RCC 7860 (cell line): ENCODE data around the gene UTP15.
A peak's percentile ranks its signal among the peaks of the same experiment; 100 is the strongest.

Source experiments
- DNase-seq: peaks from one replicate; pipeline ENCODE4 v3.0.0-alpha.2; 2015; ENCODE audit warnings: low spot score
- FAIRE-seq: peaks from 2 replicates; lab custom pipeline; 2012; peaks lifted over from hg19 to GRCh38; lab: Jason Lieb, UNC

Gene UTP15

DNA sequence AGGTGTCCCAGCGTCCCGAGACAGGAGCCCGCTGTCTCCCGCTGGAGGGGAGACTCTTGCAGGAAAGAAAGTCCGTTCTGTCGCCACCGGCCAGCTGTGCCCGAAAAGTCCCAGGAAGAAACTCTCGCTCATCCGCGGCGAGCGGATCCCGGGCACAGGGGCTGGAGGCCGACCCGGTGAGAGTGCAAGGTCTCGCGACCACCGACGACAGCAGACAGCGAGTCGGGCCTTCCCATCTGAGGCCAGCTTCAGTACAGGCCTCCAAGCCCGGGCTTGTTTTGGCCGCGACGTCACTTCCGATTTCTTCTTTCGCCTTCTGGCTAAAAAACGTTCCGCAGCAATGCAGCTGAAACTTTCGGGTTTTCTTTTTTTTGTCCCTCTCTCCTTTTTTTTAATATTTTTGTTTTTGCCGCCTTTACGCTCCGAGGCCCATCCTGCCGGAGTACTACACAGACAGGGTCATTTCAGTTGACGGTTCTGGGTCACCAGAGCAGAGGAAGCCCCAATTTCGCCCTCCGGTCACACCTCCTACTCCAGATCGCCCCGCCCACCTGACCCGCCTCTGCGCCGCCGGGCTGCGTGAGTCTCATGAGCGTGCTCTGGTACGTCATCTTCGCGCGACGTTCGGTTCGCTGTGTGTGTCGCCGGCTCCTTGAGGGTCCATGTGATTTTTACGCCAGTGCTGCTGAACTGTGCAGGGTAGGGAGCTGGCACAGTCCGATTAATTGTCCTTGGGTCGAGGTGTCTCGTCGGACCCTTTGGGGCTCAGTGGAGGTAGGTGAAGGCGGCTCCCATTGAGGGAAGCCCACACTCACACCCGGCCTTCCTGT is at the start of gene UTP15, which contains the start of gene ANKRA2:
Gene UTP15, plus strand, starts transcription at position 605 of the 830 bp plus-strand sequence. CDS start 1,602 bp downstream, outside the sequence.
Gene ANKRA2, minus strand, starts transcription at position 501 of the 830 bp plus-strand sequence. CDS start 2,758 bp downstream, outside the sequence.
- DNase-seq = peak; percentile 79
- peak; percentile 28 for FAIRE-seq

- FAIRE-seq (no peak), DNase-seq (peak; percentile 55)
These were observed 45.8 kb upstream of the UTP15 start for GRCh38 chr5:73519531-73520283.

- DNase-seq (no peak), FAIRE-seq (no peak)
These were observed 42.6 kb upstream of the UTP15 start for GRCh38 chr5:73522989-73523388.

DNA sequence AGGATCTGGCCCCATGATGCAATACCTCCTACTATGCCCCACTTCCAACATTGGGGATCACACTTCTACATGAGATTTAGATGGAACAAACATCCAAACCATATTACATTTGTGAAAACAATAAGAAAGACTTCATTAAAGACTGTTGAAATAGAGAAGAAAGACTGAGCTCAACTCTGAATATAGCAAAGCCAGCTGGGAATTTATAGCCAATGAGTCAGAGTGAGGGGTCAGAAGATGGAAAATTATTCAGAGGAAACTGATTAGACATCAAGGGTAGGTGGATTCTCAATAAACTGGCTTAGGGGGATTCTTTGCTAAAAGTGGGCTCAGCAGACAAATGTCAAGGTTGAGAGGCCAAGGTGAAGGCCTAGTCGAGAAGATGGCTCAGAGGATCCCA is 41.7 kb upstream of the UTP15 start:
- no peak for DNase-seq
- no peak for FAIRE-seq

DNA sequence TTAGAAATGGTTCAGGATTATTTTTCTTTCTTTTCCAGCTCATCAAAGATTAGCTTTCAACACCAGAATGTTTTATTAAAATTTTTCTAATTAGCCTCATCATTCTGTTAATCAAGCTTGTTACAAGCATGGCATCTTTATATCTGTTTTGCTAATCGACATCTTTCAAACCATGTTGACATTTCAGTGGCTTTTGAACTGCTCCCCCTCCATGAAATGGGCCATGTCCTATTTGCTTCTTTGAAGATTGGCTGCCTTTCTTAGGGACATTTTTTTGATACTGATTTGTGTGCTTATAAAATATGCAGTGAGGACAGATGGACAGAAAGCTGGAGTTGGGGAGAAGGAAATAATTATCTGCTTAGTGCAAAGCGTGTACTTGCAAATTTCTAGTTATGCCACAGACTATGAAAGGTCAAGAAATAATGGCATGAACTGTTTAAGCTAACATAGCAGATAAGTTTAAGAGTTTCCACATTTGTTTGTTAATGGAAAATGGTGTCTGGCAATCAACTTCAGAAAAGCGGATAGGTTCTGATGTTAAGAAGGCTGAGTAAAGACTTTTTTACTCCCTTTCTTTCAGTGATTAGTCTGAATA is 39.8 kb upstream of the UTP15 start:
- no peak for DNase-seq
- FAIRE-seq = no peak

GRCh38 chr5:73528248-73528647 is 37.3 kb upstream of the UTP15 start:
- no peak for FAIRE-seq
- DNase-seq = no peak

- DNase-seq = no peak
- FAIRE-seq = no peak
These were observed 36.5 kb upstream of the UTP15 start for GRCh38 chr5:73529081-73529480.

- FAIRE-seq = no peak
- no peak for DNase-seq
These were observed 34.2 kb upstream of the UTP15 start for GRCh38 chr5:73531356-73531755.

DNA sequence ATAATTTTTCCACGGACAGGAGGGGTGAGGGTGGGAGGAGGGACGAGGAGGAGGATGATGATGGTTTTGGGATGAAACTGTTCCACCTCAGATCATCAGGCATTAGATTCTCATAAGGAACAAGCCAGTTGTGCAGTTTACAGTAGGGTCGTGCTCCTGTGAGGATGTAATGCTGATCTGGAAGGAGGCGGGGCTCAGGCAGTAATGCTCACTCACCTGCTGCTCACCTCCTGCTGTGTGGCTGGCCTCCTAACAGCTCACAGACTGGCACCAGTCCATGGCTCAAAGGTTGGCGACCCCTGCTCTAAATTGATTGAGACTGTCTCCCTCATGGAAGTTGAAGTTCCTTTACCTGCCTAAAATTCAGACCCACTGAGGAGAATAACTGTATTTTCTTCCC is 33.3 kb upstream of the UTP15 start:
- DNase-seq = no peak
- FAIRE-seq = no peak

GRCh38 chr5:73534011-73534644 is 31.4 kb upstream of the UTP15 start:
- DNase-seq = no peak
- FAIRE-seq = no peak

DNA sequence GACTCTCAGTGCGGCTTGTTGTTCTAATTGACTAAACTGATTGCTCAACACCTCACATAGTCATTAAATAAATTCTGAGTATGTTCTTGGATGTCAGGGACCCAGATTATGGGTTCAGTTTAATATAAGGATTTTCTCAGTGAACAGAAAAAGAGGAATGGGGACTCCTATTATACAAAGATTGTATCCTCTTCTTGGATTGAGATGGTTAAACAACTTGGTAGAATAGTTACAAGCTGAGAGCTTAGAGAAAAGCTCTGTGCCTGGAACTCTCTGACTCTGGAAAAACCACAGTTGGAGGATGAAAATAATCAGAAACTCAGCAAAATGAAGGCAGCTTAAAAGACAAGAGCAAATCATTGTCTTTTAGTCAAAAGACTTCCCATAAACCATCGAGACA is 30.6 kb upstream of the UTP15 start:
- DNase-seq (no peak), FAIRE-seq (no peak)

DNA sequence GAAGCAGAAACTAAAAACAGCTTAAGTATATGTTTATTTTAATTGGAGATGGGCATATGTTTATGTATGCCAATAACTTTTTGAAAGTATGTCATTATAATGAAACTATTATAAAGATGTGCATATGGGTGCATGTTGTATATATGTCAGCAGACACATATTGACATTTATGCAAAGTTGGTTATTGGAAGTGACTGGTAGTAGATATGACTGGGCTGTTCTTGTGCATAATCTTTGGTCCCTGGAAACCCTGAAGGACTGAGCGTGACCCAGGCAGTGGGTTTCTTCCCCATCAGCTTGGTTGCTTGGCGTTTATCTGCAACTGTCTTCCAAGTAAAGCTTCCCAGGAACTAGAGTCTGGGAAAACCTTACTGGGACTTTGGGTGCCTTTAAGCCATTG is 25.8 kb upstream of the UTP15 start:
- no peak for FAIRE-seq
- no peak for DNase-seq

GRCh38 chr5:73540192-73540591 is 25.4 kb upstream of the UTP15 start:
- peak; percentile 80 for FAIRE-seq
- peak; percentile 81 for DNase-seq

DNA sequence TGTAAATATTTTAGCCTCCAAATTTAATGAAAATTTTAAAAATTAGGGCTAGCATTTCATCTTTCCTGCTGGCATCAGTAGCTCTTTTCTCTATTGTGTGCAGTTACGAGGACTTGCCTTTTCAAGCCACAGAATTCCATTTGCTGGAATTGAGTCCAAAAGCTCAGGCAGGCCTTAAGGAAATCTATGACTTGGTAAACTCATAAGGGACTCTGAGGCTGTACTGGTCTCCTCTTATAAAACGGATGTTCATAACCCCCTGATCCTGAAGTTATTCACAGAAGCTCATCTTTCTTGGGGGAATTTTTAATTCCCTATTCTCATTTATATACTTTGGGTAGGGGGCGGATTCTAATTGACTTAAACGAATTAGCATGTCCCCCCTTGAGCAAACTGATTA is 23.5 kb upstream of the UTP15 start:
- DNase-seq (no peak), FAIRE-seq (no peak)

DNA sequence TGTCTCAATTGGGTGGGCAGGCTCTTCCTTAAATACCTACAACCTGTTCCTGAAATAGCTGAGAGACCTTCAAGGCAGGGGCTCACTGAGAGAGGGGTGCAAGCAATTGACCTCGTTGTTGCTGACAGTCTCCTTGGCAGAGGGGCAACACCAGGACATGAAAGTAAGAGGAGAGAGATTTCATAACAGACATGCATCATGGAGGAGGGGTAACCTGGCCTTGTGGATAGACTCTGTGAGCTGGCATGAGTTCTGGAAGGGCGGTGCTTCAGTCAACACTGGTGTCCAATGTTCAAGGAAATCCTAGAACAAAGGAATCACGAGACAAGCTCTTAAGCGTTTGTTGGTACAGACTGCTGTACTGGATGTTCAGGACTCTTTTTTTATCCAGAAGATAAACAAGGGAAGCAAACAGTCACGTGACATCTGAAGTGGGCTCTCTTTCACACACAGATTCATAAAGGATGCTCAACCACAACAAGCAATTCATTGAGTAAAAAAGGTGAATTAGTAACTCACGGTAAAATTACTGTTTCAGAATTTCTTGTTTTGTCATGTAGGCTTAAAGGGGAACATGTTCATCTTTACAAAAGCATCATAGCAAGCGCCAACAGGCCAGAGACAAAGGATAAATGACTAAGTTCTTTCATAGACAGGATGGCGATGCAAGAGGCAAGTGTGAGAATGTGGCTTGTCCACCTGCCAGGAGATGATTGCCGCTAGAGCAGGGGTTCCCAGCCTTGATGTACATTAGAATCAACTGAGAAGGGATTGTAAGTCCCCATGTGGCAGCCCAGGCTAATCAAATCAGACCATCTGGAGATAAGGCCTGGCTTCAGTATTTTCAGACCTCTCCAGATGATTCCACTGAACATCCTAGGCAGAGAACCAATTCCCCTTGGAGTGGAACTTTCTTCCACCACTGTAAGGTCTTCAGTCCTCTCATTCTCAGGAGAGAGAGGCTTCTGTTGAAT is 20.8 kb upstream of the UTP15 start:
- FAIRE-seq = no peak
- DNase-seq = no peak

DNA sequence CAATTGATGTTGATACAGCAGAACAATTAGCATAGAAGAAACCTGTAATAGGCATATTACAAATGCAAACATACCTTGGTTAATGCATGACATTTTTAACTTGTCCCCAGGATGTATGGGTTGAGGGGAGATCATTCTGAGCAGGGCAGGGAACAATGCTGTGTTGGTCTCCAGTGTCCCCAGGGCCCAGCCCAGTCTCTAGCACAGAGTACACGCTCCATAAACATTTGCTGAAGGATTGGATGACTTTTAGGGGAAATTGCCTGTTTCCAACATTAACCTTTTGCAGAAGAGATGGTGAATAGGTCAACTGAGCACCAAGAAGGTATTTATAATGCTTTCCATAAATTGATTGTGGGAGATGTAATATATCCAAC is 20.2 kb upstream of the UTP15 start:
- no peak for FAIRE-seq

DNA sequence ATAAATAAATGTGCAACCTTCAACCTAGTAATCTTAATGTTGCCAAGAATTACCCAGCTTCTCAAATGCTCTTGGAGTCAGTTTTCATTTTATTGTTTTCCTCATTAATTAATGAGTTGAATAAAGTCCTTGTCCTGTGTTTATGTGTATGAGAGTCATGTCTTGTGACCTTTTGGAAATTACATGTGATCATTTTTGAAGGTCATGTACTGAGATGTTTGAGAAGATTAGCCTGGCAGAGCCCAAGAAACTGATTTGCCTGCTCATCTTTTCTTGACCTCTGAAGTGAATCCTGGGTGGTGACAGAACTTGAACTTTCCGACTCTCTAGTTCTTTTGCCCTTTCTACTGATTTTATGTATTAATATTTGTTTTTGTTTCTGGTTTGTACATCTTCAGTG is 15.5 kb upstream of the UTP15 start:
- no peak for FAIRE-seq
- DNase-seq = no peak

More for the DNA sequence above, 20.2 kb upstream of the UTP15 start:
- no peak for DNase-seq

- FAIRE-seq (no peak), DNase-seq (no peak)
These were observed 12.9 kb upstream of the UTP15 start for GRCh38 chr5:73552642-73553041.

DNA sequence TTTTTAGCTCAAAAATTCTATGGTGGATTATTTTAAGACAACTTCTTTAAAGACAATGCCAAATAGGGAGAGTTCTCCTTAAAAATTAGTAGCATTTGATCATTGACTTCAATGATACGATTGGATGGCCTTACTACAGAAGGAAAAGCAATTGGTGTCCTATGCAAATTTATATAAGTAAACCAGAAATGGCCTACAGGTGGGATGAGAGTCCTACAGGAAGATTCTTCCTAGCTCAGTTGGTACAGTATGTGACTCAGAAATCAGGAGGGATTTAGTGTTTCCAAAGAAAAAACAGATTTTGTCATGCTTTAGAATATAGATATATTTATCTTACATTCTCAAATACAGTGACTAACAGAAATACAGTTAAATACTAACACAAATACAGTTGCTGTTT is 6.6 kb upstream of the UTP15 start:
- DNase-seq = no peak
- no peak for FAIRE-seq

- FAIRE-seq (no peak), DNase-seq (no peak)
These were observed 1.5 kb upstream of the UTP15 start for GRCh38 chr5:73564018-73564417.
